ENCODE data around the gene SKAP2.

Gene SKAP2

GRCh38 chr7:26658389-26659084, 205.9 kb downstream of the SKAP2 start:
- DNase-seq: no peak

GRCh38 chr7:26657686-26658388, 206.6 kb downstream of the SKAP2 start:
- DNase-seq: no peak

- no peak for DNase-seq
These were observed 207.2 kb downstream of the SKAP2 start for GRCh38 chr7:26657206-26657641.

GRCh38 chr7:26656735-26657134, 207.7 kb downstream of the SKAP2 start:
- no peak for DNase-seq

- no peak for DNase-seq
These were observed 208.6 kb downstream of the SKAP2 start for GRCh38 chr7:26655781-26656180.

GRCh38 chr7:26653430-26654399, 210.7 kb downstream of the SKAP2 start:
- peak; percentile 15 for DNase-seq

GRCh38 chr7:26652401-26653100, 211.8 kb downstream of the SKAP2 start:
- no peak for DNase-seq

- DNase-seq: no peak
These were observed 214.3 kb downstream of the SKAP2 start for GRCh38 chr7:26650103-26650502.

GRCh38 chr7:26649388-26649787, 215.0 kb downstream of the SKAP2 start:
- no peak for DNase-seq

- DNase-seq: no peak
These were observed 215.8 kb downstream of the SKAP2 start for GRCh38 chr7:26648554-26648953.

- no peak for DNase-seq
These were observed 217.9 kb downstream of the SKAP2 start for GRCh38 chr7:26646336-26647048.

GRCh38 chr7:26645121-26645520, 219.3 kb downstream of the SKAP2 start:
- no peak for DNase-seq

GRCh38 chr7:26642416-26642815, 222.0 kb downstream of the SKAP2 start:
- no peak for DNase-seq

- DNase-seq: no peak
These were observed 224.7 kb downstream of the SKAP2 start for GRCh38 chr7:26639695-26640094.

GRCh38 chr7:26639111-26639510, 225.3 kb downstream of the SKAP2 start:
- DNase-seq: no peak

GRCh38 chr7:26638140-26638539, 226.2 kb downstream of the SKAP2 start:
- DNase-seq: no peak

- DNase-seq: no peak
These were observed 226.8 kb downstream of the SKAP2 start for GRCh38 chr7:26637610-26638009.

GRCh38 chr7:26636808-26637207, 227.6 kb downstream of the SKAP2 start:
- no peak for DNase-seq

GRCh38 chr7:26633557-26633956, 230.8 kb downstream of the SKAP2 start:
- no peak for DNase-seq

- DNase-seq: no peak
These were observed 232.8 kb downstream of the SKAP2 start for GRCh38 chr7:26631601-26632000.

- no peak for DNase-seq
These were observed 233.3 kb downstream of the SKAP2 start for GRCh38 chr7:26630941-26631580.

- no peak for DNase-seq
These were observed 234.0 kb downstream of the SKAP2 start for GRCh38 chr7:26630361-26630760.
